ENCODE results near the gene FBXL5.

FBXL5 gene

GRCh38 chr4:15673337-15673736, 18.2 kb upstream of the FBXL5 start:
- H2BK5ac ChIP-seq (ENCODE audit: low read length) = no peak overlapping the region
- H4K8ac ChIP-seq (ENCODE audit: low read depth, low read length) = no peak overlapping the region
- no peak overlapping the region for H2BK12ac ChIP-seq (ENCODE audit: low read length)
- no peak overlapping the region for H2AFZ ChIP-seq (ENCODE audit: low read length)
- no peaks in the 10 kb centered on the region for H3K27me3 ChIP-seq (ENCODE audit: control insufficient read depth in 3 of 3, insufficient read depth in 3 of 3, low read depth in 1 of 3, low read length in 3 of 3)
- no peak overlapping the region for H3K18ac ChIP-seq (ENCODE audit: low read length)
- H3K14ac ChIP-seq (ENCODE audit: low read length) = no peak overlapping the region
- peaks cover 0 to 22% of the 10 kb centered on the region in 2 donors for H3K9me3 ChIP-seq (replicated peaks in 1 of 2; ENCODE audit: control insufficient read depth in 2 of 2, insufficient read depth in 1 of 2, low read depth in 1 of 2, low read length in 2 of 2)
- H2BK120ac ChIP-seq (ENCODE audit: low read depth, low read length) = no peak overlapping the region
- no peak overlapping the region for H3K4ac ChIP-seq (ENCODE audit: low read length)
- no CpG with 5 or more reads among the region's 1 CpG for WGBS, 2 donors (ENCODE audit: extremely low coverage in 2 of 2, insufficient read length in 2 of 2, insufficient replicate concordance in 1 of 2)
- no peak overlapping the region for H3K4me3 ChIP-seq (ENCODE audit: low read length in 2 of 2)
- no peak overlapping the region for H2BK15ac ChIP-seq (ENCODE audit: low read length)
- DNase-seq (ENCODE audit: low spot score) = no peak
- peaks cover 2 to 72% of the 10 kb centered on the region in 2 donors for H3K36me3 ChIP-seq (replicated peaks in 1 of 2; ENCODE audit: control insufficient read depth in 2 of 2, insufficient read depth in 2 of 2, low read length in 2 of 2)
- no peak overlapping the region for H2AK5ac ChIP-seq (ENCODE audit: low read depth, low read length)
- no peak overlapping the region for H3K23ac ChIP-seq (ENCODE audit: low read depth, low read length, poor library complexity)
- H4K91ac ChIP-seq (ENCODE audit: low read depth, low read length, poor library complexity) = no peak overlapping the region
- H3K27ac ChIP-seq (replicated peaks; ENCODE audit: low read length) = no peak overlapping the region
- no peaks in the 10 kb centered on the region for H3K4me1 ChIP-seq (ENCODE audit: control insufficient read depth in 2 of 2, insufficient read depth in 1 of 2, low read depth in 1 of 2, low read length in 2 of 2)
- no peak overlapping the region for H3K4me2 ChIP-seq (ENCODE audit: insufficient read depth, low read length, poor library complexity, severe bottlenecking)
- H3K9ac ChIP-seq (ENCODE audit: low read depth, low read length, poor library complexity) = no peak overlapping the region
- peaks cover 4% of the 10 kb centered on the region for H3K79me1 ChIP-seq (ENCODE audit: low read depth, low read length)

GRCh38 chr4:15672101-15672500, 16.9 kb upstream of the FBXL5 start:
- Histone ChIP-seq H3K9me3 (replicated peaks in 1 of 2; ENCODE audit: control insufficient read depth in 2 of 2, insufficient read depth in 1 of 2, low read depth in 1 of 2, low read length in 2 of 2) (peaks cover 0 to 11% of the 10 kb centered on the region in 2 donors), H3K14ac (ENCODE audit: low read length) (no peak overlapping the region), H4K91ac (ENCODE audit: low read depth, low read length, poor library complexity) (no peak overlapping the region), H4K8ac (ENCODE audit: low read depth, low read length) (no peak overlapping the region), H3K23ac (ENCODE audit: low read depth, low read length, poor library complexity) (no peak overlapping the region), H3K79me1 (ENCODE audit: low read depth, low read length) (peaks cover 2% of the 10 kb centered on the region), H3K4me2 (ENCODE audit: insufficient read depth, low read length, poor library complexity, severe bottlenecking) (no peak overlapping the region), H3K27ac (replicated peaks; ENCODE audit: low read length) (no peak overlapping the region), H2BK5ac (ENCODE audit: low read length) (no peak overlapping the region), H2BK15ac (ENCODE audit: low read length) (no peak overlapping the region), H3K9ac (ENCODE audit: low read depth, low read length, poor library complexity) (no peak overlapping the region), H3K4me3 (ENCODE audit: low read length in 2 of 2) (no peak overlapping the region), H2AK5ac (ENCODE audit: low read depth, low read length) (no peak overlapping the region), H3K18ac (ENCODE audit: low read length) (no peak overlapping the region), H2AFZ (ENCODE audit: low read length) (no peak overlapping the region), H3K27me3 (ENCODE audit: control insufficient read depth in 3 of 3, insufficient read depth in 3 of 3, low read depth in 1 of 3, low read length in 3 of 3) (no peaks in the 10 kb centered on the region), H3K4me1 (ENCODE audit: control insufficient read depth in 2 of 2, insufficient read depth in 1 of 2, low read depth in 1 of 2, low read length in 2 of 2) (no peaks in the 10 kb centered on the region), H2BK12ac (ENCODE audit: low read length) (no peak overlapping the region), H2BK120ac (ENCODE audit: low read depth, low read length) (no peak overlapping the region), H3K4ac (ENCODE audit: low read length) (no peak overlapping the region), H3K36me3 (replicated peaks in 1 of 2; ENCODE audit: control insufficient read depth in 2 of 2, insufficient read depth in 2 of 2, low read length in 2 of 2) (peaks cover 2 to 72% of the 10 kb centered on the region in 2 donors)
- no CpG with 5 or more reads among the region's 3 CpGs for WGBS, 2 donors (ENCODE audit: extremely low coverage in 2 of 2, insufficient read length in 2 of 2, insufficient replicate concordance in 1 of 2)
- DNase-seq (ENCODE audit: low spot score) = no peak

- H3K23ac ChIP-seq (ENCODE audit: low read depth, low read length, poor library complexity) = no peak overlapping the region
- no peak overlapping the region for H2AK5ac ChIP-seq (ENCODE audit: low read depth, low read length)
- no peak overlapping the region for H3K4ac ChIP-seq (ENCODE audit: low read length)
- DNase-seq (ENCODE audit: low spot score) = no peak
- H3K27ac ChIP-seq (replicated peaks; ENCODE audit: low read length) = no peak overlapping the region
- no peak overlapping the region for H2BK5ac ChIP-seq (ENCODE audit: low read length)
- H2BK12ac ChIP-seq (ENCODE audit: low read length) = no peak overlapping the region
- H3K27me3 ChIP-seq (ENCODE audit: control insufficient read depth in 3 of 3, insufficient read depth in 3 of 3, low read depth in 1 of 3, low read length in 3 of 3) = no peaks in the 10 kb centered on the region
- peaks cover 0 to 3% of the 10 kb centered on the region in 2 donors for H3K9me3 ChIP-seq (replicated peaks in 1 of 2; ENCODE audit: control insufficient read depth in 2 of 2, insufficient read depth in 1 of 2, low read depth in 1 of 2, low read length in 2 of 2)
- H3K9ac ChIP-seq (ENCODE audit: low read depth, low read length, poor library complexity) = no peak overlapping the region
- H3K4me3 ChIP-seq (ENCODE audit: low read length in 2 of 2) = no peak overlapping the region
- H2BK120ac ChIP-seq (ENCODE audit: low read depth, low read length) = no peak overlapping the region
- no peak overlapping the region for H2BK15ac ChIP-seq (ENCODE audit: low read length)
- no peak overlapping the region for H2AFZ ChIP-seq (ENCODE audit: low read length)
- no peak overlapping the region for H4K91ac ChIP-seq (ENCODE audit: low read depth, low read length, poor library complexity)
- no peak overlapping the region for H3K18ac ChIP-seq (ENCODE audit: low read length)
- no peak overlapping the region for H4K8ac ChIP-seq (ENCODE audit: low read depth, low read length)
- H3K14ac ChIP-seq (ENCODE audit: low read length) = no peak overlapping the region
- no peak overlapping the region for H3K4me2 ChIP-seq (ENCODE audit: insufficient read depth, low read length, poor library complexity, severe bottlenecking)
- no peaks in the 10 kb centered on the region for H3K4me1 ChIP-seq (ENCODE audit: control insufficient read depth in 2 of 2, insufficient read depth in 1 of 2, low read depth in 1 of 2, low read length in 2 of 2)
- WGBS, 2 donors (ENCODE audit: extremely low coverage in 2 of 2, insufficient read length in 2 of 2, insufficient replicate concordance in 1 of 2) = no CpG with 5 or more reads among the region's 3 CpGs
- peaks cover 8 to 77% of the 10 kb centered on the region in 2 donors for H3K36me3 ChIP-seq (replicated peaks in 1 of 2; ENCODE audit: control insufficient read depth in 2 of 2, insufficient read depth in 2 of 2, low read length in 2 of 2)
- peaks cover 2% of the 10 kb centered on the region for H3K79me1 ChIP-seq (ENCODE audit: low read depth, low read length)
Observed at GRCh38 chr4:15670576-15670975, 15.4 kb upstream of the FBXL5 start.

- no peak for DNase-seq (ENCODE audit: low spot score)
- Histone ChIP-seq H2BK12ac (ENCODE audit: low read length) (no peak overlapping the region), H3K4ac (ENCODE audit: low read length) (no peak overlapping the region), H4K8ac (ENCODE audit: low read depth, low read length) (no peak overlapping the region), H3K36me3 (replicated peaks in 1 of 2; ENCODE audit: control insufficient read depth in 2 of 2, insufficient read depth in 2 of 2, low read length in 2 of 2) (peaks cover 8 to 88% of the 10 kb centered on the region in 2 donors), H2AK5ac (ENCODE audit: low read depth, low read length) (no peak overlapping the region), H3K14ac (ENCODE audit: low read length) (no peak overlapping the region), H3K4me3 (ENCODE audit: low read length in 2 of 2) (no peak overlapping the region), H4K91ac (ENCODE audit: low read depth, low read length, poor library complexity) (no peak overlapping the region), H3K9me3 (replicated peaks in 1 of 2; ENCODE audit: control insufficient read depth in 2 of 2, insufficient read depth in 1 of 2, low read depth in 1 of 2, low read length in 2 of 2) (peaks cover 0 to 3% of the 10 kb centered on the region in 2 donors), H2BK120ac (ENCODE audit: low read depth, low read length) (no peak overlapping the region), H2BK5ac (ENCODE audit: low read length) (no peak overlapping the region), H3K79me1 (ENCODE audit: low read depth, low read length) (no peaks in the 10 kb centered on the region), H3K4me1 (ENCODE audit: control insufficient read depth in 2 of 2, insufficient read depth in 1 of 2, low read depth in 1 of 2, low read length in 2 of 2) (no peaks in the 10 kb centered on the region), H3K4me2 (ENCODE audit: insufficient read depth, low read length, poor library complexity, severe bottlenecking) (no peak overlapping the region), H3K27me3 (ENCODE audit: control insufficient read depth in 3 of 3, insufficient read depth in 3 of 3, low read depth in 1 of 3, low read length in 3 of 3) (no peaks in the 10 kb centered on the region), H3K27ac (replicated peaks; ENCODE audit: low read length) (no peak overlapping the region), H2BK15ac (ENCODE audit: low read length) (no peak overlapping the region), H3K18ac (ENCODE audit: low read length) (no peak overlapping the region), H3K9ac (ENCODE audit: low read depth, low read length, poor library complexity) (no peak overlapping the region), H2AFZ (ENCODE audit: low read length) (no peak overlapping the region), H3K23ac (ENCODE audit: low read depth, low read length, poor library complexity) (no peak overlapping the region)
- no CpG with 5 or more reads among the region's 1 CpG for WGBS, 2 donors (ENCODE audit: extremely low coverage in 2 of 2, insufficient read length in 2 of 2, insufficient replicate concordance in 1 of 2)
Observed at GRCh38 chr4:15668566-15669435, 13.6 kb upstream of the FBXL5 start.
